GM12891 (cell line): Measurements from ENCODE around the gene FBXL13.

Source experiments
- POLR2A ChIP-seq: IDR thresholded peaks from 2 replicates; pipeline ENCODE4 v1.6.1; 2011; ENCODE audit warnings: low read depth, low read length, control low read depth
- POLR2AphosphoS5 ChIP-seq: IDR thresholded peaks from 2 replicates; pipeline ENCODE4 v1.6.1; 2011; ENCODE audit warnings: low read depth, low read length, control low read depth

- no peak for TF ChIP-seq POLR2A
- no peak for TF ChIP-seq POLR2AphosphoS5
These were observed 62.9 kb downstream of the FBXL13 start for GRCh38 chr7:103011650-103012049.
